UCSD-AML1 (cell line): ENCODE results near the gene TSPOAP1.

Experiments
- DNase-seq: peaks from one replicate; lab custom pipeline; 2025; ENCODE audit not compliant: unreplicated experiment; lab: John Stamatoyannopoulos, UW

TSPOAP1 gene, protein sequence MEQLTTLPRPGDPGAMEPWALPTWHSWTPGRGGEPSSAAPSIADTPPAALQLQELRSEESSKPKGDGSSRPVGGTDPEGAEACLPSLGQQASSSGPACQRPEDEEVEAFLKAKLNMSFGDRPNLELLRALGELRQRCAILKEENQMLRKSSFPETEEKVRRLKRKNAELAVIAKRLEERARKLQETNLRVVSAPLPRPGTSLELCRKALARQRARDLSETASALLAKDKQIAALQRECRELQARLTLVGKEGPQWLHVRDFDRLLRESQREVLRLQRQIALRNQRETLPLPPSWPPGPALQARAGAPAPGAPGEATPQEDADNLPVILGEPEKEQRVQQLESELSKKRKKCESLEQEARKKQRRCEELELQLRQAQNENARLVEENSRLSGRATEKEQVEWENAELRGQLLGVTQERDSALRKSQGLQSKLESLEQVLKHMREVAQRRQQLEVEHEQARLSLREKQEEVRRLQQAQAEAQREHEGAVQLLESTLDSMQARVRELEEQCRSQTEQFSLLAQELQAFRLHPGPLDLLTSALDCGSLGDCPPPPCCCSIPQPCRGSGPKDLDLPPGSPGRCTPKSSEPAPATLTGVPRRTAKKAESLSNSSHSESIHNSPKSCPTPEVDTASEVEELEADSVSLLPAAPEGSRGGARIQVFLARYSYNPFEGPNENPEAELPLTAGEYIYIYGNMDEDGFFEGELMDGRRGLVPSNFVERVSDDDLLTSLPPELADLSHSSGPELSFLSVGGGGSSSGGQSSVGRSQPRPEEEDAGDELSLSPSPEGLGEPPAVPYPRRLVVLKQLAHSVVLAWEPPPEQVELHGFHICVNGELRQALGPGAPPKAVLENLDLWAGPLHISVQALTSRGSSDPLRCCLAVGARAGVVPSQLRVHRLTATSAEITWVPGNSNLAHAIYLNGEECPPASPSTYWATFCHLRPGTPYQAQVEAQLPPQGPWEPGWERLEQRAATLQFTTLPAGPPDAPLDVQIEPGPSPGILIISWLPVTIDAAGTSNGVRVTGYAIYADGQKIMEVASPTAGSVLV (N-terminal part only)

GRCh38 chr17:58328195-58329034, at the start of gene TSPOAP1:
Gene TSPOAP1 (minus strand): TSS chr17:58328795. CDS start chr17:58327920, 875 bp downstream.
- DNase-seq, result peak; percentile 86

DNA sequence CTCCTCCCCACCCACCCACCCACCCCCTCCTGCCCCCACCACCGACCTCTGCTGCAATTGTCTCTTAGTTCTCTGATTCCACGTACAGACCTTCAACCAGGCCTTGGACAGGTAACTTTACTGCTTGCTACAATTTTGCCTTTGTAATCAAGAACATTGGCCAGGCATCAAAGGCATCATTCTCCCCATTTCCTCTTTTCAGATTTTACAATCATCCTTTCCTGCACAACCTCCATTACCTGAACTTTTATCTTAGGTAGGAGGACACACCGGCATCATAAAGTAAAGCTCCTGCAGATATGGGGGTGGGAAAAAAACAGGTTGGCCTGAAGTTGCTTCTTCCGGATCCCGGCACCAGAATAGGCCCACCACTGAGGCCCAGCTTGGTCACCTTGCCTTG, 49.1 kb upstream of the TSPOAP1 start:
- DNase-seq, result no peak

GRCh38 chr17:58377093-58377601, 48.6 kb upstream of the TSPOAP1 start:
- DNase-seq, result no peak

DNA sequence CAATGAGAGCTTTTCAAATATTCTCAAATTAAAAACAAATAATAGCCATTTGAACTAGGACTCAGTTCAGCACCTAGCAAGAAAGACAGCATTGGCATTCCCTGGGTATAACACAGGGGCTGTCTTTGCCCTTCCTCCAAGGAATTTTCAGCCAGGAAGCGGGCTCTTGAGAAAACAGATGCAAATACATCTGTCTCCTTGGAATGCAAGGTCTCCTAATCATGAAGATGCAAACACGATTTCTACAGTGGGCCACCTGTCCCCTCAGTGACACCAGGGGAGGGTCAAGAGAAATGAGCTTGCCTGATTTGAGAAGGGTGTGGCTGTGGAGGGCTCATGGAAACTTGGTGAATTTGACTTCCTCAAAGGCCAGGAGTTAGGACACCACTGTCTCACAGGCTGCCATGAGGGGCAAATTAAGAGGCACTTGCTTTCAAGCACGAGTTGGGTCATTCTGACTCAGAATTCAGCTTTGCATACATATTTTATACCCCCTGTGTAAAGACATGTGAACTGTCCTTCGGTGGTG, 47.9 kb upstream of the TSPOAP1 start:
- no peak for DNase-seq

DNA sequence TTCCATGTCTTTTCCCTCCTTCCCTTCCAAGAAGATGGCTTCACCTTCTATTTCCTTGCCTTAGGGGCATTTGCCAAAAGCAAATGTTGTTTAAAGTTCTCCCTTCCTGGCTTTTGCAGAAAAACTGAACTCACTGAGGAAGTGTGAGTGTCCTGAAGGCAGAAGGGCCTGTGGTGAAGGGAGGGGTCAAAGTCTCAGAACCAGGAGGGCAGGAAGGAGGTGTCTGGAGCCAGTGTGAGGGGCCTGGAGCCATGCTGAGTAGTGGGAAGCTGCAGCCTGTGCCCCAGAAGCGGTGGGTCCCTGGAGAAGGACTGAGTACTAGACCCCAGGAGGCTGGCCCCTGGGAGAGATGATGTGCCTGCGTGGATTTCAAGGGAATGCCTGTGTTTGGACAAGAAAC, 47.2 kb upstream of the TSPOAP1 start:
- DNase-seq, result no peak

- DNase-seq, result no peak
Observed at GRCh38 chr17:58375256-58375655, 46.7 kb upstream of the TSPOAP1 start.

- DNase-seq, result no peak
Observed at GRCh38 chr17:58373923-58374322, 45.3 kb upstream of the TSPOAP1 start.

- DNase-seq, result no peak
Observed at GRCh38 chr17:58373003-58373402, 44.4 kb upstream of the TSPOAP1 start.

DNA sequence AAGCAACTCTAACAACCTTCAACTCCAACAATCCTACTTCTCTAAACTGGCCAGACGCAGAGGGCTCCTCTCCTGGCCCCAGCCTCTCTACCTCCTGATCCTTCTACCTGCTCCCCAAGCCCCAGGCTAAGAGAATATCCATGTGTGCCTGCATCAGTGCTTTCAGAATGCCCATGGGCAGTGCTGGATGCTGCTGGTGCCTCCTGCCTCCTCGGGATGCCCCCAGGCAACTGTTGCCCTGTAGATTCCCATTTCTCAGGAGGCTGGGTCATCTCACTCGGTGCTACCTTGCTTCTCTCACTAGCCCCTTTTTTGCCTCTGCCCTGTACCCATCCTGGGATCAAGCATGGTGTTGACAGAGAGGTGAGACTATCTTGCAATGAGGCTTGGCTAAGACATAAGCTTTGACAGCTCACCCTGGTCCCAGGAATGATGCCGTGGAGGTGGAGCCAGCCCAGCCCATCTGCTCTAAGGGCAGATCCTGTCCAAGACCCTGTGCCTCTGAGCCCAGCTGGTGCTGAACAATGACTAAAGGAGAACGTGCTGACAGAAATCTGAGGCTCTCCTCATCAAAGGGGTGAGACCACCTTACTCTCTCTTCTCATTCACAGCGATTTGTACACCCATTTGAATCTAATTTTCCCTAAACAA, 42.8 kb upstream of the TSPOAP1 start:
- DNase-seq, result no peak

- no peak for DNase-seq
Observed at GRCh38 chr17:58370716-58371115, 42.1 kb upstream of the TSPOAP1 start.

DNA sequence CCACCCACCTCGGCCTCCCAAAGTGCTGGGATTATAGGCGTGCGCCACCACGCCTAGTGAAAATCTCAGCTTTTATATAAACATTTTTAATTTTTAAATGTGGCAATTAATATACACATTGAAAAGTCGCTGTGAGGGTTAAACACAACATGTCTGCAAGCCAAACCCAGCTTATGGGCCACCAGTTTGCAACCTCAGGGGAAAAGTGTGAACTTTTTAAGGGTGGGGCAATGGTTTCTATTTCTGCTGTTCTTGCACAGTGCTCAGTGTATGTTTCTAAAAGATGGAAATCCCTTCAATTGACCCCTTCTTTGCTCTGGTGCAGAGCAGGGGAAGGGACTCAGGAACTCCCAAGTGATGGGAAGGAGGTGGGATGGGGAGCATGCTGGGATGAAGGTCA, 41.7 kb upstream of the TSPOAP1 start:
- DNase-seq, result no peak

DNA sequence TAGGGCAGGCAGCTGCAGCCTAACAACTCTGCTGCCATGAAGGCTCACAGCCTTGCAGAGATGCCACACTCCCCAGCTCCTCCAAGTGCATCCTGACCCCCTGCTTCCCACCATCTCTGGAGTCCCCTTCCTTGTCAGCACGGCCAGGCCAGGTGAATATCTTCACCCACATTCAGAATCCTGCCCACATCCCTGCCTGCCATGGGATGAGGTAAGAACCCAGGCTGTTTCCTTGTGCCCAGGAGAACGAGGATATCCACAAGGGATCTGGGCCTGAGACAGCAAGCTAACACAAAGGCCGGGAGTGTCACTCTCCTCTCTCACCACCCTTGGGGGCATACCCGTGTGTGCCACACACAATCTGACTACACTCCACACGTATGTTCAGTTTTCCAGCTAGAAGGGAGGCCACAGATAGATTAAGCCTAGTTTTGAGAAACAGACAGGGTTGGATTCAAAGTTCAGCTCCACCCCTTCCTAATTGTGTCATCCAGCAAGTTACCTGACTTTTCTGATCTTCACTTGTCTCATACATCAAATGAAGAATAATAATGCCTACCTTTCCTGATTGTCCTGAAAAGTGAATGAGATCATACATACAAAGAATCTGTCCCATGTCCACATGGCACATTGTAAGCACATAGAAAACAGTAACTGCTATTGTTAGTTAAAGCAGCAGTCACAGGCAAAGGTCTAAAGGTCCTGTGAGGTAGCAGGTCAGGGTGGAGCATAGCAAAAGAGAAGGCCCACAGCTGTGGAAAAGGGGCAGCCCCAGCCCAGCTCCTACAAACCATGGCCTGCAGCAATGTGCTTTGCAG, 40.8 kb upstream of the TSPOAP1 start:
- DNase-seq, result no peak

DNA sequence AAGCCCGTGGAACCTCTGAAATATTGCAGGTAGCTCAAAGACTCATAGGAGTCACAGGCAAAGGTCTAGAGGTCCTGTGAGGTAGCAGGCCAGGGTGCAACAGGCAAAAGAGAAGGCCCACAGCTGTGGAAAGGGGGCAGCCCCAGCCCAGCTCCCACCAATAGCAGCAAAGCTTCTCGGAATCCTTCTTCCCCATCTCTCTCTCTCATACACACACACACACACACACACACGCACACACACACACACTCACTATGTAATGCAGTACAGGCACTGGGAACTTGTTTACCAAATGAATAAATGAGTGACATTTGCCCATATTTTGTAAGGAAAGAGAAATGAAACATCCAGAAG, 40.2 kb upstream of the TSPOAP1 start:
- no peak for DNase-seq

DNA sequence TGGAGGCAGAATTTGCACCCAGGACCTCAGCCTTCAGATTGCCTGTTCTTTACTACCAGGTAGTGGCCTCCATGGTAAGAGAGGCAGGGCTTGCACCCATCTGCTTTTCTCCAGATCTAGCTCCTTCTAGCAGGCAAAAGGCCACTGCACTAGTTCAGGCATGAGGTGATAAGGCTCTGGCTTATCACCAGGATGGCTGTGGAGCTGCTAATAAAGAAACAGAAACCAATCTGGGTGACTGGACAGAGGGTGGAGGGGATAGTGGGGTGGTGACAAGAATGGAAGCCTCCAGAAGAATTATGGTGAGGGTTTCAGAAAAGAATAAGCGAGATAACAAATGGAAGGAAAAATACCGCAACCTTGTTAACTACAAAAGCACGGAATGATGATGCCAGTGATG, 38.9 kb upstream of the TSPOAP1 start:
- no peak for DNase-seq

DNA sequence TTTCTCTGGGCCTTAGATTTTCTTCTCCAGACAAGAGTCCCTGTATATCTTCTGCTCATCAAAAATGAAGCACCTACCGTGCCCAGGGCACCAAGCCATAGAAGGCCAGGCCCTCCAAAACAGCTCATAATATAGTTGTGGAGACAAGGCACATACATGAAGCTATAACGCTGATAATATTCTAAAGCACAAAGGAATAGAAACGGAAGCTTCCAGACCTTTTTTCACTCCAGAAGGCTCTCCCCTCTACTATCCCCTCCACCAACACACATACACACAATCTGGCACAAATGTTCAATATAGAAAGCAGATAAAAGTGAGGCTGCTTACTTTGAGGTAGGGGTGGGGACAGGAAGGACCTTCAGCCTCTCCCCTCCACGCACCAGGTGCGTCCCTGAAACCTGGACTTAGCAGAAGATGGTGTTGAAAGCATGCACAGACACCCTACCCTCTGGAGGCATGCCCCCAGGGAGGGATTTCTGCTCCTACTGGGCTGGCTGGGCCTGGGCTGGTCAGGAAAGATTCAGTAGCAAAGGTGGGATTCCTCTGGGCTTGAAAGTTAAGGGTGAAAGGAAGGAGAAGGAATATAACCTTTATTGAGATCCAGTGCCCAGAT, 37.5 kb upstream of the TSPOAP1 start:
- DNase-seq, result no peak

GRCh38 chr17:58365185-58365979, 36.8 kb upstream of the TSPOAP1 start:
- no peak for DNase-seq

DNA sequence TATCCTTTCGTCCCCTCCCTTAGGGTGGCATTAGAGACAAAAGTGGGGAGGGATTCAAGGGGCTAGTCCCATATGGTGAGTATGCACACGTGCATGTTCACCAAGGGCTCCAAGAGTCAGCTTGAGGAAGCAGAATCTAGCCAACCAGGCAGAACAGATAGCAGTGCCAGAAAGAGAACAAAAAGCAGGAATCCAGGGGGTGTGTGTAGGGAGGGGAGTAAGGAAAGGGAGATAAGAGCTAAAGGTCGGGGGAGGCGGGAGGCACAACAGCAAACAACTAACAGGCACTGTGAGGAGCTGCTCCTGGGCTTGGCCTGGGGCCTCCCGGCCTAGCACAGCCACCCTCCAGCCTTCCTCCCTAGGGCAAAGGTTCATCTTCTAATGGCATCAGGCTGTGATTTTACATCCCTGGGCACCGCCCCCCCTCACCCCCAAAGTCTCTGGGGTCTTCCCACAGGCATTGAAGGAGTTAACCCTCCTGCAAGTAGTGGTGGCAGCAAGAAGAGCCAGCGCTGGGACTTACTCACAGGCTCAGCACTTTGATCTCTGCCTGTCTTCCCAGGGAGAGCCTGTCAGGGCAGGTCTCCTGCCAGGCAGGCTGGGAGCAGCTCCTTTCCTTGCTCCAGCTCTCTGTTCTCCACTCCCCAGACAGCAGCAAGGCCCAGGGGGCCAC, 35.8 kb upstream of the TSPOAP1 start:
- DNase-seq, result no peak
